Eye (tissue), 1 donor: ENCODE measurements around the gene PRR18.
A peak's percentile ranks its signal among the peaks of the same experiment; 100 is the strongest.

Experiments used
- DNase-seq: peaks from one replicate; pipeline ENCODE4 v3.0.0-alpha.2; 2015

Gene PRR18

GRCh38 chr6:166305562-166306117 lies 2.6 kb downstream of the PRR18 start:
- DNase-seq: peak; percentile 23

DNA sequence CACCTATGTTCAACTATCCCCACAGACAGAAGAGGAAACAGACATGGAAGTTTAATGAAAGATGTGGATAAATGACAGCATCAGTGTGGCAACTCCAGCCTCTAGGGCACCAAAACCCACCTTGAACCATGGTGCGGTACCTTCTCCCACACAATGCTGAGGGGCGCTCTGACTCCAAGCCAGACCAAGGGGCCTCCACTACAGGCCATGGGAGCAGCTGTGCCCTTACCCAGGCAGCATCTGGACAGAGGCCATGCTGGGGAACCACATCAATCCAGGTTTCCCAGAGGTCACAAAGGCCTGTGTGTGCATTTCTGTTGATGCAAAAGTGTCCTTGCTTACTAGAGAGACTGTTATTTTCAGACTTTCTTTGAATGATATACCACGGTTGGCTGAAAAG lies 4.1 kb downstream of the PRR18 start:
- DNase-seq: no peak

DNA sequence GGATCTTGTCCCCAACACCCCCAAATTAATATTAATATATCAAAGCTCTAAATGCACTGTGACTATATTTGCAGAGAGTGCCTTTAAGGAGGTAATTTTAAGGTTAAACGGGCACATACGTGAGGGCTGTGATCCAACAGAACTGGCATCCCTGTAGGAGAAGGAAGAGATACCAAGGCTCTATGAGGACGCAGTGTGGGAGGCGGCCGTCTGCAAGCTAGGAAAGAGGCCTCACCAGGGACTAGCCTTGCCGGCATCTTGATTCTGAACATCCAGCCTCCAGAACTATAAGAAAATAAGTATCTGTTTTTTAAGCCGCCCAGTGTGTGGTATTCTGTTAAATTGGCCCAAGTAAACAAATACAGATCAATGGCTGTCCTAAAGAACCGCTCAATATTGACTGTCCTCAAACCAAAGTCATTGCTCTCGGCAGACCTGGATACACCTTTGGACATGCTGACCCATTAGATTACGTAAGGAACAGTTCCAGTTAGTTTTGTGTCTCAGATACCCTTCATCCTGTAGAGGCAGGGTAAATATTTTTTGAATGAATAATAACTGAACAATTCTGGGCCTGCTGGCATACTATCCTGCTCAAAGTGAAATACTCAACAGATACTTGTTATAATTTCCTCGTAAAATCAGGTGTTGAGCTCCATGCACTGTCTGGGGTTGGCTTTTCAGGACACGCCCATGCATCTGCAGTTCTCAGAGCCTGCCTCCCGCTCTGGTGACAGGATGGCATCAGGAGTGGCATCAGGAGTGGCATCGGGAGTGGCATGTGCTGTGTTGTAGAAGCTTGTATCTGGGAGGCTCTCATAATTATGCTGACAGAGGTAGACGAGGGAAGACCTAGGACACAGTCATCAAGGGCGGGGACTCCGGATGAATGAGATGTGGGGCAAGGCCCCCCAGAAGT lies 6.3 kb downstream of the PRR18 start:
- no peak for DNase-seq

DNA sequence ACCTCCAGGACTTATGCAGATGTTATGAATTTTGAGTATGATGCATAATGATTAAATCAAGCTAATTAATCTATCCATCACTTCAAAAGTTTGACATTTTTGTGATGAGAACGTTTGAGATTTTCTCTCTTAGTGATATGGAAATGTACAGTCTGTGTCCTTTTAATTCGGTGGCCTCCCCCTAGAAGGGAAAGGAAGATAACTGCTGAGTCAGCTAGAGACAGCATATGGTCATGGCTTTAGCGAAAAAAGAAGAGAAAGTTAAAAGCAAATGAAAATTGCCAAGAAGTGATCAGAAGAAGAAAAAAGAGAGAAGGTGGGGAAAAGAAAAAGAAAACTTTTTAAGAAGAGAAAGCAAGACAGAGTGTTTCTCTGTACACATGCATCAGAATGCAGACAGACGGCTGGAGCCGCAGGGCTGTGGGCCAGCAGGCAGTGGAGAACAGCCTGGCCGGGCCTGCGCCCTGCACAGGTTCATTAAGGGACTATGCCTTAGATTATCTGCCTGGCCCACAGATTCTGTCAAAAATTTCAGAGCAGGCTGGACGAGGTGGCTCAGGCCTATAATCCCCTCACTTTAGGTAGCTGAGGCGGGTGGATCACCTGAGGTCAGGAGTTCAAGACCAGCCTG lies 7.7 kb downstream of the PRR18 start:
- no peak for DNase-seq

DNA sequence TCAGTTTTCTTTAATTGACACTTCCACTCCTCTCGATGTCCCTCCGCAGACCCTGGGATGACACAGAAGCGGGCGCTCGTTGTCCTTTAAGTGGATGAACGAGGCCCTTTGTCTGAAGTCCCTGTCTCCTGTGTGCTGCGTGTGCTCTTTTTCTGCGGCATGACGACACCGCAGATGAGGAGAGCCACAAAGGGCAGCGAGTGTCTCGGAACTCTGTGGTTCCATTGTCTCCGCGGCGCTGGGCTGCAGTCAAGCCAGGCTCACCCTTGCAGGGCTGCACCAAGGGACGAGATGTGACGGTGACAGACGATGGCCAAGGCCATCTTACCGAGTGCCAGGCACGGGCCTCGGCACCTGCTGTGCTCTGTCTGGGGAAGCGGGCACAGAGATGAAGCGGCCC lies 10.6 kb downstream of the PRR18 start:
- DNase-seq: no peak

DNA sequence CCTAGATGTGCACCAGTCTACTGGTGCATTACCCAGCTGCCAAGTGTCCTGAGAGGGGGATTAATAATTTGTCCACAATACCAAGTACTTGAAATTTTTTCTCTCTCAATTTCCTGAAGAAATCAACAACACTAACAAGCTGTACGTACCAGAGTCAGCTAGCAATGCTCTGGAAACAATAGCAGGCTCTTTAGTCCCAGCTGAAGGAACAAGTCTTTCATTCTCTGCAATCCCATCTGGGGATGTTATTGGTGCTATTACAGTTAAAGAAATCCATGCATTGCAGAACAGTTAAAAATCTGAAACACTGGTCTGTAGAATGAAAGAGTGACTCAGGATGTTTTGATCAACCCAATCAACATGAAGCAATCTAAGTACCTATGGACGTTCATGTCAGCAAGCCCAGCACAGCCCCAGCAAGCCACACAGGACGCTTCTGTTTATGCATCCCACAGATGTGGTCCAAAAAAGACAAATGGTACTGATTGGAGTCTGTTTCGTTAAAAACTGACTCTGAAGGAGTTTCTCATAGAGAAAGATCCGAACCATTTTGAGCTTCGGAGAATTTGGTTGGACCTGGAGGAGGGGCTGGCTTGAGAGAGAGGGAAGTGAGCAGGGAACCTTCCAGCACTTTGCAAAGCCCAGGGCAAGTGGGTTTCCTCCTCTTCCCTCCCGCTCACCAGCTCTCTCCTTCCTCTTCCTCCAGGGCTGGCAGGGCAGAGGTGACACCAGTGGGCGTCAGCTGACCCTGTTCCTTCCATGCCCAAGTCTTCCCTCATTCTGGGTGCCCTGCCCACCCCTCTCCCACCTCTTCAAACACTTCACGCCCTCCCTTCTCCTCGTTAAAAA lies 11.9 kb downstream of the PRR18 start:
- no peak for DNase-seq

DNA sequence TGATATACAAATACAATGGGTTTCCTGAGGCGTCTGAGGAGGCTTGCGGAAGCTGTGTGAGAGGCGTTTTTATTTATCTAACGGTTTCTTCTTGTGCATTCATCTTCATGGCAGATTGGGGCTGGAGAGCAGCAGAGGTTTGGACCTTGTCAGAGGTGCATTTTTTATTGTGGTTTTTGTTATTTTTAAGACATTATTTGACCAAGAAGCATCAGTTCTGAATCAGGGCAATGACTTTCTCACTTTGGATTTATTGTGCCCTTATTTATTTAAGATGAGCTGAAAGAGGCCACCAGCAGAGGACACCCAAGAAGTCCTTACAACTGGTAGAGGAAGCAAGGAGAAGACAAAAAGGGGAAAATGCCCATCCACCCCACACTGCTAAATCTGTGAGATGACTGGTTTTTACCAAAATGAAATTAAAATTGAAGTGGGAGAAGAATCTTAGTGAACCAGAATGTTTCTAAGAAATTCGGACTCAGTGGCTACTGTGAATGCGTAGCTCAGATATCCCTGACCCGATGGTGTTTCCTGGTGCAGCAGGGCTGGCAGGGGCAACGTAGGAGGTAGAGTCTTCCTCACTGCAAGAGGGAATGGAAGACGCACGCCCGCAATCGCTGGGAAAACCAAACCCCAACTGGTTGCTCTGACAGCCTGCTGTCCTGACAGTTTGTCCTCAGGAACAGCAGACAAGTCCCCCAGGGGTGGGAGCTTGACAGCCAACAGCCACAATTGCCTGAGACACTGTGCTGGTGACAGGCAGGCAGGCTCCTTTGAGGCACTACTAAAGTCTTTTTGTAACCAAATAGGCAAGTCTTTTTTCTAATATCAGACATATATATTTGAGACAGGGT lies 14.2 kb downstream of the PRR18 start:
- DNase-seq: no peak

DNA sequence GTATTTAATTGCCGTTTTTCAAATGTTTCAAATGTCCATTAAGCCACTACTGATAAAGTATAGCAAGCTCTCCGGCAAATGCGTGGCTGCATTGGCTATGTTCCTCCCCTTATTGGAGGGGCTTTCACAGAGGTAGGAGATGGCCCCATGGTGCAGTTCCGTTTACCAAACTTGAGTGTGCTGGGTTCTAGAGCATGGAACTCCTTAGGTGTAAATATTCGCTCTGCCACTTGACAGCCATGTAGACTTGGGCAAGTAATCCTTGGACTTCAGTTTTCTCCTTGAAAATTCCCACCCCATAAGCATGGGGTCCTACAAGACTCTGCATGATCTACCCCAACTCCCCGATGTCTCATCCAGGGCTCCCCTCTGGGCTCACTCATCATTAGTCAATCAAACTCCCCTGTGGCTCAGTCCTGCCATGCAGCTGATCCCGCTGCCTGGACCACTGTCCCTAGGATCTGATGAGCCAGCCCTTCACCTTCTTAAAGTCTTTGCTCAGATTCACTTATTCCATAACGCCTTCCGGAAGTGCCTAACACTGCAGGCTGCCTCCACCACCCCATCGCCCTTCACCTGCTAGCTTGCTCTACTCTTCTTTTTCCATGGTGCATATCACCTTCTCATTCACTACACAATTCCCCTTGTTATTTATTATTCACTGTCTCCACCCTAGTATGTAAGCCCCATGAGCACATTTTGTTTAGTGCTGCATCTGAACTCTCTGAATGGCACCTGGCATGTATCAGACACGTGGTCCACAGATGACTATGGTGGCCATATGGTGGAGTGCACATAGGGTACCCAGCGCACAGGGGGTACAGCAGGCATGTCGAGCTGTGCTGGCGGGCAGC lies 18.8 kb downstream of the PRR18 start:
- peak; percentile 33 for DNase-seq

GRCh38 chr6:166286839-166287271 lies 21.3 kb downstream of the PRR18 start:
- peak; percentile 36 for DNase-seq

DNA sequence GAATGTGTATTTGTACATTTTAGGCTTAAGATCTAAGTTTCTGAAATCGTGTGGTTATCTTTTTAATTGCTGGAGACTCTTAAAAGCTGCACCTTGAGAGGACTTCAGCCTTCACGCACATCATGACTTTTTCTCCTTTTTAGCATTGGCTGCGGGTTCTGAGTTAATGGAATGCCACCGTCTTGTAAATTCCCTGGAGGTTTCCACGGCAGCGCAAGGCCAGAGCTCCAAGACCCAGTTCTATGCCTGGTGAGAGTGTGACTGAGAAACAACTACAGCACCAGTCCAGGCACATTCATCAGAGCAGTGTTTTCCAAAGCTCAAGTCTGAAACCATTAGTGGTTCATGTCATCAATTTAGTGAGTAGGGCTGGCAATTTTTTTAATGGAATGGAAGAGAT lies 23.0 kb downstream of the PRR18 start:
- DNase-seq: no peak

- DNase-seq: no peak
These were observed 23.6 kb downstream of the PRR18 start for GRCh38 chr6:166284640-166285039.

DNA sequence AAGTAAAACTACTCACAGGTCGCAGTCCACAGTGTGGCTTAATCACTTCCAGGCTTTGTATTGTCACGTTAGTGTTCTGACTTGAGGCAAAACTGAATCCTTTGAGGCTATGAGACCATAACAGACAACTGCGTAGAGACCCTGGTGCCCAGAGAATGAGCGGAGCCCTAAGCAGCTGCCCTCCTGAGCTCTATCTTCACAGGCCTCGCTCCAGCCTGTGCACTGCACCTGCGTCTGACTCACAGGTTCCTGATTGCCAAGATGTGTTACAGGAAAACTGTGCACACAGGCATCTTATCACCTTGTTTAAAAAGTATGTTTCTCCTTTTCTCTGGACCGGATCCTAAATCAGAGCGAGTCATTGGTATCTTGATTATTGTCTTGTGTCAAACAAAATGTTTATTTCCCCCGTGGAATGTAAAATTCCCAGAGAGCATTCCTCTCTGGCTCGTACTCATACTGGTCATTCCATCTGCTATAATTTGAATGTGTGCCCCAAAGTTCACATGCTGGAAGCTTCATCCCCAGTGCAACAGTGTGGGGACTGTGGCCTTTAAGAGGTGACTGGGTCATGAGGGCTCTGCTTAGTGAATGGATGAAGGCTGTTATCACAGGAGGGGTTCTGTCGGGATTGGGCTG lies 25.7 kb downstream of the PRR18 start:
- no peak for DNase-seq

GRCh38 chr6:166281104-166281503 lies 27.1 kb downstream of the PRR18 start:
- DNase-seq: no peak

GRCh38 chr6:166279393-166279679 lies 28.9 kb downstream of the PRR18 start:
- DNase-seq: peak; percentile 16

GRCh38 chr6:166278579-166279392 lies 29.4 kb downstream of the PRR18 start:
- no peak for DNase-seq

GRCh38 chr6:166277892-166278578 lies 30.2 kb downstream of the PRR18 start:
- DNase-seq: no peak

GRCh38 chr6:166277018-166277417 lies 31.2 kb downstream of the PRR18 start:
- DNase-seq: peak; percentile 43

DNA sequence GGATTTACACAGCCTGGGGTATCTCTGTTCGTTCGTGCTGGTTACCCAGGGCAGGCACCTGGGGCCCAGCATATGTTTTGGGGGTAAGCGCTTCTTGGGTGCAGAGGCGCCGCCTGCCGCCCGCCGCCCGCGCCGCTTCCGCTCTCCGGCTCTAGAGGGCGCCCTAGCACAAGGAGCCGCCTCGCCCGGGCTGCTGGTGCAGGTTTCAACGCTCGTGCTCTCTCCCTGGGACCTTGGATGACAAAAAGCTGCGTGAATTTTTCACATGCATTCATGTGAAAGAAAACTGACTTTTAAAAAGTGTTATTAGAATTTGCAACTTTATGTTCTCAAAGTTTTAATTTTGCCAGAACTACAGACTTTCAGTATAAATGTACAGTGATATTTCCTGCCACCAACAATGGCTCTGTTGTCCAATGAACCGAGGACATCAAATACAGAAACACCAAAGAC lies 32.5 kb downstream of the PRR18 start:
- DNase-seq: peak; percentile 86

GRCh38 chr6:166274739-166275370 lies 33.3 kb downstream of the PRR18 start:
- DNase-seq: no peak
